ENCODE measurements around the gene CBLB.

DNA sequence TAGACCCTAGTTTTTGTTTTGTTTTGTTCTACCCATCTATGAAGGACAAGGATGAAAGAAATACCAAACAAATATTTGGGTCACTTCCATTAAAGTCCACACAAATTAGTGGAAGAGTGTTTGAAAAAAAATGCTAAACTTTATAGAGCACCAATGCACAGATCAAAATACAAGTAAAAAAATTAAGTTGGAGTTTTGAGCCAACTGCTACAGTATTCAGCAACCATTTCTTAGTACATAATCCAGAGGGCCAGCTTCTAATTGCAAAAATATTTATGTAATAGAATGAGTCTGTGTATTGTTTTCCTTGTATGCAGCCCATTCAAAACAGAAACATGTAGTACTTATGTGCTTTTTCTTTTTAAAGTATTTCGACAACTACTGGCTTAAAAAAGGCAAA lies 121.1 kb downstream of the CBLB start:
- no peak for TF ChIP-seq POLR2AphosphoS5 (IDR thresholded peaks at IDR 0.05; ENCODE audit: borderline replicate concordance, low read depth, low read length)
- no peak for TF ChIP-seq EZH2 (IDR thresholded peaks at IDR 0.05)
- no peak for TF ChIP-seq FOXP2 (optimal IDR thresholded peaks at IDR 0.05; ENCODE audit: control extremely low read depth, extremely low read length, insufficient read depth)
